K562 (cell line): ENCODE data around the gene VSIG2. TPM values are rescaled to one million over a fixed set of nuclear protein-coding genes. Genes with fewer than 3 reads are reported as not detected.

Experiments
- BRD4 ChIP-seq: fragments of 200-600 bp; sonication (generic); IDR thresholded peaks from 2 replicates; pipeline ENCODE4 v1.6.1; 2017; ENCODE audit warnings: inconsistent platforms
- CTBP1 ChIP-seq: fragments of 450-650 bp; IDR thresholded peaks from 2 replicates; pipeline ENCODE4 v1.6.1; 2016; ENCODE audit warnings: borderline replicate concordance
- CTCF ChIP-seq, 3 experiments: IDR thresholded peaks in 2 of 3; conservative IDR thresholded peaks in 1 of 3; 2 replicates each; pipeline ENCODE4 v1.5.1; 2011 to 2012; ENCODE audit warnings: low read length in 3 of 3, mild to moderate bottlenecking in 3 of 3, control low read depth in 2 of 3, improper control_type of control experiment in 1 of 3, inconsistent platforms in 1 of 3, low read depth in 1 of 3, mixed read lengths in 1 of 3, moderate library complexity in 1 of 3; ENCODE audit not compliant: insufficient read depth in 2 of 3
- CUX1 ChIP-seq: fragments of 200-800 bp; sonication (Bioruptor generic); IDR thresholded peaks from 2 replicates; pipeline ENCODE4 v1.6.1; 2016; ENCODE audit warnings: missing genetic modification characterization, missing compliant biosample characterization
- CXXC5 ChIP-seq: fragments of 250-450 bp; sonication (Bioruptor Pico); IDR thresholded peaks from 2 replicates; pipeline ENCODE4 v1.8.0; 2022; ENCODE audit warnings: inconsistent platforms, mild to moderate bottlenecking, moderate library complexity
- DIDO1 ChIP-seq: fragments of 450-650 bp; IDR thresholded peaks from 2 replicates; pipeline ENCODE4 v1.6.1; 2016; ENCODE audit warnings: low read depth, missing biosample characterization, missing genetic modification characterization
- E2F6 ChIP-seq, 2 experiments: IDR thresholded peaks; 2 replicates each; pipeline ENCODE4 v1.6.1; 2011; ENCODE audit warnings: borderline replicate concordance in 1 of 2, control low read depth in 1 of 2, low read depth in 1 of 2, low read length in 1 of 2, mild to moderate bottlenecking in 1 of 2, mixed read lengths in 1 of 2, moderate library complexity in 1 of 2; ENCODE audit not compliant: insufficient read depth in 1 of 2, insufficient read length in 1 of 2, poor library complexity in 1 of 2, severe bottlenecking in 1 of 2; ENCODE audit errors: extremely low read depth in 1 of 2
- ELK1 ChIP-seq: sonication (generic); formaldehyde crosslinking; IDR thresholded peaks from 2 replicates; pipeline ENCODE4 v1.8.1; 2022; ENCODE audit warnings: missing genetic modification reagents
- HDGF ChIP-seq: fragments of 450-650 bp; IDR thresholded peaks from 2 replicates; pipeline ENCODE4 v1.6.1; 2016
- MAZ ChIP-seq, 2 experiments: fragments of 450-650 bp in 1 of 2; sonication (generic) in 1 of 2; formaldehyde crosslinking; IDR thresholded peaks in 1 of 2; conservative IDR thresholded peaks in 1 of 2; 2 replicates each; pipeline versions ENCODE4 v1.4.0 to v1.5.0; 2020; ENCODE audit warnings: mild to moderate bottlenecking in 1 of 2, missing genetic modification reagents in 1 of 2
- MXI1 ChIP-seq: IDR thresholded peaks from 2 replicates; pipeline ENCODE4 v1.6.1; 2011; ENCODE audit warnings: low read depth, mild to moderate bottlenecking, improper control_type of control experiment, low read length
- RB1 ChIP-seq: fragments of 450-650 bp; IDR thresholded peaks from 2 replicates; pipeline ENCODE4 v1.6.1; 2017; ENCODE audit warnings: low read depth, mild to moderate bottlenecking
- ZBTB33 ChIP-seq: sonication (generic); formaldehyde crosslinking; IDR thresholded peaks from 2 replicates; pipeline ENCODE4 v1.8.1; 2023; ENCODE audit warnings: mild to moderate bottlenecking, missing genetic modification reagents
- ZZZ3 ChIP-seq: fragments of 450-650 bp; IDR thresholded peaks from 2 replicates; pipeline ENCODE4 v1.6.1; 2016; ENCODE audit warnings: antibody characterized with exemption, mild to moderate bottlenecking, moderate library complexity
- polyA plus RNA-seq, 8 experiments: library from polyadenylated mRNA; depleted of rRNA in 4 of 8; stranded (reverse) in 5 of 8; unstranded in 3 of 8; fragments of >200 nt; fragmentation: Nextera tagmentation in 2 of 8; fragmentation: Illumina TruSeq in 1 of 8; extraction: Ambion mirVana in 2 of 8; extraction: Trizol in 1 of 8; gene quantifications; 2 replicates each; pipeline versions ENCODE4 v1.2.1 to v1.2.3, GENCODE V29; 2011 to 2014; ENCODE audit warnings: inconsistent platforms in 1 of 8, missing spikeins in 1 of 8
- total RNA-seq, 7 experiments: library from RNA; depleted of rRNA in 6 of 7; stranded (reverse); fragments of >200 nt in 6 of 7; fragmentation: Illumina TruSeq in 2 of 7; extraction: Trizol in 2 of 7; gene quantifications; 2 replicates each; pipeline versions ENCODE4 v1.2.1 to v1.2.3, GENCODE V29; 2011 to 2021; ENCODE audit warnings: low replicate concordance in 1 of 7

VSIG2 gene
- total and polyA plus RNA-seq, 9 of the 15 experiments (the other 6 are each of a cell fraction or from before 2014, with no cell fraction given): not detected

- TF ChIP-seq ELK1 (CRISPR knock-in tag): no peak
- peak; percentile 94 for TF ChIP-seq ZBTB33 (CRISPR knock-in tag)
- TF ChIP-seq MAZ (CRISPR knock-in tag; conservative IDR thresholded peaks at IDR 0.05 in 1 of 2, IDR thresholded peaks at IDR 0.05 in 1 of 2): peak in 1 of 2 experiments; percentile 38; a peak in 1 of 4 replicates
- TF ChIP-seq CUX1 (CRISPR knock-in tag): no peak
- TF ChIP-seq E2F6 (IDR thresholded peaks at IDR 0.05; ENCODE audit: borderline replicate concordance in 1 of 2, extremely low read depth in 1 of 2, insufficient read depth in 1 of 2, insufficient read length in 1 of 2, low read depth in 1 of 2, low read length in 1 of 2, poor library complexity in 1 of 2, severe bottlenecking in 1 of 2): peak in 1 of 2 experiments; percentile 38
- peak; percentile 61; the same call in 1 of the 2 replicates for TF ChIP-seq RB1
- no peak for TF ChIP-seq ZZZ3
- peak; percentile 60 to 73 (median 64) for TF ChIP-seq CTCF (IDR thresholded peaks at IDR 0.05 in 2 of 3, conservative IDR thresholded peaks at IDR 0.05 in 1 of 3; ENCODE audit: insufficient read depth in 2 of 3, low read depth in 1 of 3, low read length in 3 of 3)
- no peak for TF ChIP-seq HDGF
- TF ChIP-seq MXI1: no peak
- no peak for TF ChIP-seq DIDO1 (tag)
- TF ChIP-seq CXXC5 (CRISPR knock-in tag): 0 out of 2 replicates have a peak, but pooled peaks have one; percentile 27
- peak; percentile 42; the same call in 1 of the 2 replicates for TF ChIP-seq CTBP1
- no peak for TF ChIP-seq BRD4
These were observed 6.6 kb upstream of the VSIG2 start (continued) for GRCh38 chr11:124758355-124759265.
